ENCODE data around the gene RGS17.
"Not testable (repeated sequence)": the region's sequence is repeated elsewhere in the genome, so short reads cannot be mapped to it uniquely, and the experiment has no call there.

RGS17 gene

GRCh38 chr6:153032255-153032882 lies 98.7 kb downstream of the RGS17 start:
- no peak for DNase-seq (ENCODE audit: low spot score)

DNA sequence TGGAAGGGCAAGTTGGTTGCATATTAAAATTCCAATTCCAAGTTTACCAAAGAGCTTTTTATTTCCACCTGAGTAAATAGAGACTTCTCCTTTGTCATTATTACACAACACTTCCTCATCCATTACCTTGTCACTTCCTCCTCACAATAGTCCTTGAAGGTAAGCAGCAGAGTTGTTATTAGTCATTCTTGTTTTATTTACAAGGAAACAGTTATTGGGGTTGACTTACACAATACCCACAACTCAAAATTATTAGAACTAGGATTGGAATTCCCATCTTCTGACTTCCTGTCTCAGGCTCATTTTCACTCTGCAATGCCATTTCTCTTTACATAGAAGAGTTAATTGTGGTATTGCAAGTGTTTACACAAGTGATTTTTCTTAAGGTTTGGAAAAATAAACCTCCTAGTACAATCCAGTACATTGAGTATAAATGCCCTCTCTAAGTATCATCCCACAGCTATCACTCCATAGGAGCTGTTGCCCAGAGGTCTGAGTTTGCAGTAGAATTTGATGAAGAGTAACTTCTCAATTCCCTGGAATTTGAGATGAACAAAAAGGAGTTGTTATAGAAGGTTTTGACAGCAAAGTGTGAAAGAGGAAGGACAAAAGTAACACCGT lies 99.6 kb downstream of the RGS17 start:
- no peak for DNase-seq (ENCODE audit: low spot score)

GRCh38 chr6:153028963-153029362 lies 102.1 kb downstream of the RGS17 start:
- no peak for DNase-seq (ENCODE audit: low spot score)

- peak; percentile 52 for DNase-seq (ENCODE audit: low spot score)
Measured at GRCh38 chr6:153028286-153028685, 102.8 kb downstream of the RGS17 start.

DNA sequence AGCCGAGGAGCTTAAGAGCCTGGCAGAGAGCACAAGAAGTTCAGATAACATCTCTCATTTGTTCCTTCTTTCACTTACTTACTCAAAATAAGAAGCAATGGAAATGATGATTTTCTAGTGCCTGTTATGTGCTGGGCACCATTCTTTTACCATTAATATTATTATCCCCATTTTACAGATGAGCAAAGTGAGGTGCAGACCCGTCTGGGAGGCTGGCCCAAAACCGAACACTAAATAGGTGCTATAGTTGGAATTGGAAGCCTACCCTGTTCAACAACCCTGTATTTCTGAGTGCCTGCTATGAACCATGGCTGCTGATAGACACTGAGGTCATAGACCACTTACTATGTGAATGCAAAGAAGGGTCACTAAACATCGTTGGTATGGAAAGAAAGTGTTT lies 103.6 kb downstream of the RGS17 start:
- DNase-seq (ENCODE audit: low spot score): no peak

DNA sequence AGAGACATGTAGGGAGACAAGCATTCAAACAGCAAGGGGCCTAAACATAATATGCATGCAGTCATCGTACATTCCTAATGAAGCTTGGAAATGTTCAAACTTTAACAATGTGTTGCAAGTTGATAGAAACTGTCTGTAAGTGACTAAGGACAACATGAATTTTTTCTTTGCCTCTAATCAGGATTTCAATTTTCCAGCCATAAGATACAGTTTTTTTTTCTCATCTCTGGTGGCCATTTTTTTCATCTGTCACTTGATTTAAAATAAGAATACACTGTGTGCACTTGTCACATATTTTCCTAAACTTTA lies 106.4 kb downstream of the RGS17 start:
- DNase-seq (ENCODE audit: low spot score): no peak

GRCh38 chr6:153023977-153024708 lies 106.9 kb downstream of the RGS17 start:
- peak; percentile 26 for DNase-seq (ENCODE audit: low spot score)

DNA sequence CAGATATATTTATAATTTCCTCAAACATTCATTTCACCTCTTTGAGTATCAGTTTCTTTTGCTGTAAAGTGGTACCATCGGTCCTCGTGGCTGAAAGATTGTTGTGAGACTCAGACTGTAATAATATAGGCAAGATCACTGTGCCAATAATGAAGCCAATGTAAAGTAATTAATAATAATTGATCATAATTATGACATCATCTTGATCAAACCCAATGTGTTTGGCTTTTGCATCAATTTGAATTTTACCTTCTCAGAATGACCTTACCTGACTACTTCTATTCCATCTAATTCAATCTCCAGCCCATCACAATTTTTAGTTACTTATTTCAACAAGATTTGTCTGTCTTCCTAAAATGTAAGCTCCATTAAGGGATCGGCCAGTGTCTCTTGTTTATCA lies 112.7 kb downstream of the RGS17 start:
- DNase-seq (ENCODE audit: low spot score): no peak

- DNase-seq (ENCODE audit: low spot score): no peak
Measured at GRCh38 chr6:153016846-153017245, 114.2 kb downstream of the RGS17 start.

GRCh38 chr6:153015094-153015640 lies 115.9 kb downstream of the RGS17 start:
- DNase-seq (ENCODE audit: low spot score): no peak

GRCh38 chr6:153013438-153013837 lies 117.6 kb downstream of the RGS17 start:
- no peak for DNase-seq (ENCODE audit: low spot score)

DNA sequence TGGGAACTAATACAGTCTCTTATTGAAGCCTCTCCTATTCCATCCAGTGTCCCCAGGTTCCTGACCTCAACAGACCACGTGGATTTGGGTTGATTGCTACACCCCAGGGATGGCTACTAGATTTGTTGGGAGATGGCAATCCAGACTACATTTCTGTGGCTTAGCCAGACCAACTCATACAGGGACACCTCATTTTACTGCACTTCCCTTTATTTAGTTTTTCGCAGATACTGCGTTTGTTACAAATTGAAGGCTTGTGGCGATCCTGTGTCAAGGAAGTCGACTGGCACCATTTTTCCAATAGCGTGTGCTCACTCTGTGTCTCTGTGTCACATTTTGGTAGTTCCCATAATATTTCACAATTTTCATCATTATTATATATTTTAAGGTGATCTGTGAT lies 118.2 kb downstream of the RGS17 start:
- DNase-seq (ENCODE audit: low spot score): no peak

DNA sequence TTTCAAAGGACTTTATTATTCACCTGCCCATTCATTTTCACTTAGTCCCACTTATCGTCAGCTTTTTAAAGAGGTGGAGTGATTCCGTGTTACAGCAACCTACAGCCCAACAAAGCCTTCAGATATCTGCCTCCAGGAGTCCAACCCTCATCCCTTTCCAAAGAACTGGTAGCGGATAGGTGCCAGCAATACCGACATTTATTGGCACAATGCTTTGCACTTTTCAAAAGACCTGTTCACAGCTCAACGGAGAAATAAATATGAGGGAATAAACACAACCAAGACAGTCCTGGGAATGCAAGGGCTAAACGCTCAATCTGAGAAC lies 127.8 kb downstream of the RGS17 start:
- DNase-seq (ENCODE audit: low spot score): no peak

DNA sequence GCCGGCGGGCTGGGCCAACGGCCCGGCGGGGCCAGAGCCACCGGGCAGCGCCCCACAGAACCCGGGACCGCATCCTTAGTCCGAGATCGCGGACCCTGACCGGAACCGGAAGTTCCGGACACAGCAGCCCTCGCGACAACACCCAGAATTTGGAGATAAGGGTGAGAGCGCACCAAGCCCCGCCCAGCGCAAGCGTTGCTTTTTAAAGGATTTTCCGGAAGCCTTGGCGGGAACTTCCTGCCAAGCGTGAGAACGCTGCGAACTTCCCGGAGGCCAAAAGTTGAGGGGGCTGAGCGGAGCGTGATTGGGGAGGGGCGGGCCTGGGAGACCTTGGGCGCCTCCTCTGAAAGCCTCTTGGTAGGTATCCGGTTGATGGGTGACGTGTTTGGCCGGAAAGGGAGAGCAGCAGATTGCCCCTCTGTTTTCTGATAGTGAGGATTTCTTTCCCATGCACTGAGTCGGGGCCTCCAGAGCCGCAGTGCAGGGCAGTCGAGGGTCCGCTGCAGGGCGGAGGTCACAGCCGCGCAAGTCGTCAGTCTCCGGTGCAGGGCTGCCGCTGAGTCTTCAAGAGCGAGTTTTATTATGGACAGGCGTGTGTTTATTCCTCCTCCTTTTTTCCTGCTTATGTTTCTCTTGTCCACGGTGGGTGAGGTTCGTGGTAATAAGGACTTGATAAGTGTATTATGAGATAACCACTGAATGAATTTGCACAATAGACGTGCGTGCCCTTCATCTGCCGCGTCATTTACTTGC lies 128.3 kb downstream of the RGS17 start, which contains the start of gene MTRF1L:
Gene MTRF1L, minus strand, starts transcription at position 97 of the 753 bp plus-strand sequence. Its CDS starts 24 bp downstream, at position 73.
- DNase-seq (ENCODE audit: low spot score): peak; percentile 90

GRCh38 chr6:153001767-153002612 lies 129.1 kb downstream of the RGS17 start:
- no peak for DNase-seq (ENCODE audit: low spot score)

GRCh38 chr6:153000790-153001189 lies 130.3 kb downstream of the RGS17 start:
- not testable (repeated sequence) for DNase-seq (ENCODE audit: low spot score)

GRCh38 chr6:153000243-153000642 lies 130.8 kb downstream of the RGS17 start:
- DNase-seq (ENCODE audit: low spot score): no peak

DNA sequence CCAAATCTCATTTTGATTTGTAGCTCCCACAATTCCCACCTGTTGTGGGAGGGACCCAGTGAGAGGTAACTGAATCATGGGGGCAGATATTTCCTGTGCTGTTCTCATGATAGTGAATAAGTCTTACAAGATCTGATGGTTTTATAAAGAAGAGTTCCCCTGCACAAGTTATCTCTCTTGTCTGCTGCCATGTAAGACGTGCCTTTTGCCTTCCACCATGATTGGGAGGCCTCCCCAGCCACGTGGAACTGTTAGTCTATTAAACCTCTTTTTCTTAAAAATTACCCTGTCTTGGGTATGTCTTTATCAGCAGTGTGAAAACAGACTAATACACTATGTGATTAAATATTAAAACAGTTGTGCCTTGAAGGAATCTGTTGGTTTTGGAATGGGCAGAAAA lies 131.5 kb downstream of the RGS17 start:
- DNase-seq (ENCODE audit: low spot score): not testable (repeated sequence)

DNA sequence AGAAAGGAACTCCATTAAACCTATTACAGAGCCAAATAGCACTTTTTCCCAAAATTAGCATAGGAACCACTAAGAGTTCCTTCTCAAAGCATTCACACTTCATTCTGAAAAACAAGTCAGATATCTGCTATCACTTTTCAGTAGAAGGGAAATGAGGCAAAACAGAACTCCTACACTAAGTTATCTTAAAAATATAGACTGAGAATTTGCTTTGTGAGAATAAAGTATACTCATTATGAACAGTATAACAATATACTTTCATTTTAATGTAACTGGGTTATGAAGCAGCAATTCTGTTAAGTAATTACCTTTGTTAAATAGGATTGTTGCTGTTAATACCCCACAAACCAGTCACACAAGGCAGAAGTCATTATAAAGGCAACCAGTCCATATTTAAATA lies 137.2 kb downstream of the RGS17 start:
- DNase-seq (ENCODE audit: low spot score): no peak

GRCh38 chr6:152993431-152993830 lies 137.7 kb downstream of the RGS17 start:
- DNase-seq (ENCODE audit: low spot score): no peak

GRCh38 chr6:152986978-152987377 lies 144.1 kb downstream of the RGS17 start:
- no peak for DNase-seq (ENCODE audit: low spot score)

GRCh38 chr6:152985300-152985699 lies 145.8 kb downstream of the RGS17 start:
- DNase-seq (ENCODE audit: low spot score): not testable (repeated sequence)
